ENCODE measurements around the gene NCR3LG1. TPM values are rescaled to one million over a fixed set of nuclear protein-coding genes. Genes with fewer than 3 reads are reported as not detected.

Gene NCR3LG1
- total and polyA plus RNA-seq, 2 experiments from 2014 or later: 0.83 to 1.3 TPM

GRCh38 chr11:17385926-17386325 is 34.3 kb downstream of the NCR3LG1 start:
- Histone ChIP-seq H3K9ac (no peak overlapping the region), H3K36me3 (ENCODE audit: low read depth) (no peaks in the 10 kb centered on the region), H2AFZ (no peak overlapping the region), H3K4me3 (no peak overlapping the region), H3K9me2 (ENCODE audit: insufficient read depth) (no peaks in the 10 kb centered on the region), H3K27ac (no peak overlapping the region), H3K79me2 (ENCODE audit: insufficient read depth) (no peaks in the 10 kb centered on the region), H4K20me1 (ENCODE audit: insufficient read depth) (no peaks in the 10 kb centered on the region), H3F3A (ENCODE audit: insufficient read depth) (0 out of 2 replicates have a peak, but pooled peaks cover 5% of the 10 kb centered on the region), H3K27me3 (replicated peaks; ENCODE audit: insufficient read depth) (0 out of 2 replicates have a peak, but pooled peaks cover 5% of the 10 kb centered on the region), H3K4me1 (ENCODE audit: insufficient read depth) (peaks cover 12% of the 10 kb centered on the region), H3K4me2 (ENCODE audit: unreplicated experiment) (no peak overlapping the region), H3K9me3 (ENCODE audit: low read depth) (no peaks in the 10 kb centered on the region)
- in situ Hi-C loops (cut with MboI): loop anchor here (10.0 kb wide), 1 partner anchor 119 kb away; no protein-coding TSS in a partner anchor
- 58% methylated on average over 6 of the region's 6 CpGs for WGBS, 2 experiments (ENCODE audit: low coverage in 1 of 2, low lambda C conversion rate in 2 of 2, missing lambda C conversion rate in 2 of 2)
- no peak for DNase-seq
- no peak for TF ChIP-seq EZH2 (IDR thresholded peaks at IDR 0.05; ENCODE audit: insufficient read depth, poor library complexity, severe bottlenecking)
- TF ChIP-seq EZH2phosphoT487 (IDR thresholded peaks at IDR 0.05; ENCODE audit: insufficient read depth, low read depth): no peak

- DNase-seq: peak; percentile 69
- Histone ChIP-seq H3K9me2 (ENCODE audit: insufficient read depth) (no peaks in the 10 kb centered on the region), H3K79me2 (ENCODE audit: insufficient read depth) (no peaks in the 10 kb centered on the region), H3K27me3 (replicated peaks; ENCODE audit: insufficient read depth) (0 out of 2 replicates have a peak, but pooled peaks cover 5% of the 10 kb centered on the region), H3K9ac (no peak overlapping the region), H3K36me3 (ENCODE audit: low read depth) (no peaks in the 10 kb centered on the region), H3F3A (ENCODE audit: insufficient read depth) (no peaks in the 10 kb centered on the region), H3K4me1 (ENCODE audit: insufficient read depth) (peaks cover 6% of the 10 kb centered on the region), H3K27ac (no peak overlapping the region), H3K4me2 (ENCODE audit: unreplicated experiment) (no peak overlapping the region), H3K9me3 (ENCODE audit: low read depth) (no peaks in the 10 kb centered on the region), H4K20me1 (ENCODE audit: insufficient read depth) (no peaks in the 10 kb centered on the region), H2AFZ (no peak overlapping the region), H3K4me3 (no peak overlapping the region)
- TF ChIP-seq EZH2phosphoT487 (IDR thresholded peaks at IDR 0.05; ENCODE audit: insufficient read depth, low read depth): no peak
- TF ChIP-seq EZH2 (IDR thresholded peaks at IDR 0.05; ENCODE audit: insufficient read depth, poor library complexity, severe bottlenecking): no peak
- in situ Hi-C loops (cut with MboI): loop anchor here (10.0 kb wide), 1 partner anchor 118 kb away; no protein-coding TSS in a partner anchor
- 64 to 69% methylated on average over 23 of the region's 23 CpGs for WGBS, 2 experiments (ENCODE audit: low coverage in 1 of 2, low lambda C conversion rate in 2 of 2, missing lambda C conversion rate in 2 of 2)
These were observed 34.9 kb downstream of the NCR3LG1 start for GRCh38 chr11:17386331-17387084.

- Histone ChIP-seq H3K79me2 (ENCODE audit: insufficient read depth) (no peaks in the 10 kb centered on the region), H2AFZ (no peak overlapping the region), H3K27me3 (replicated peaks; ENCODE audit: insufficient read depth) (0 out of 2 replicates have a peak, but pooled peaks cover 5% of the 10 kb centered on the region), H3K9me3 (ENCODE audit: low read depth) (no peaks in the 10 kb centered on the region), H3F3A (ENCODE audit: insufficient read depth) (no peaks in the 10 kb centered on the region), H3K9ac (no peak overlapping the region), H3K4me1 (ENCODE audit: insufficient read depth) (peaks cover under 1% of the 10 kb centered on the region; the same call in 1 of the 2 replicates), H4K20me1 (ENCODE audit: insufficient read depth) (no peaks in the 10 kb centered on the region), H3K4me2 (ENCODE audit: unreplicated experiment) (no peak overlapping the region), H3K4me3 (no peak overlapping the region), H3K9me2 (ENCODE audit: insufficient read depth) (no peaks in the 10 kb centered on the region), H3K36me3 (ENCODE audit: low read depth) (no peaks in the 10 kb centered on the region), H3K27ac (no peak overlapping the region)
- 89 to 90% methylated on average over 20 of the region's 20 CpGs for WGBS, 2 experiments (ENCODE audit: low coverage in 1 of 2, low lambda C conversion rate in 2 of 2, missing lambda C conversion rate in 2 of 2)
- in situ Hi-C loops (cut with MboI): loop anchor here (10.0 kb wide), 1 partner anchor 118 kb away; no protein-coding TSS in a partner anchor
- DNase-seq: no peak
- no peak for TF ChIP-seq EZH2phosphoT487 (IDR thresholded peaks at IDR 0.05; ENCODE audit: insufficient read depth, low read depth)
These were observed 35.7 kb downstream of the NCR3LG1 start for GRCh38 chr11:17387254-17387653.

- H2AFZ ChIP-seq: no peak overlapping the region
- TF ChIP-seq EZH2phosphoT487 (IDR thresholded peaks at IDR 0.05; ENCODE audit: insufficient read depth, low read depth) (no peak), EZH2 (IDR thresholded peaks at IDR 0.05; ENCODE audit: insufficient read depth, poor library complexity, severe bottlenecking) (no peak)
- H3K9me2 ChIP-seq (ENCODE audit: insufficient read depth): no peaks in the 10 kb centered on the region
- 89 to 93% methylated on average over 18 to 20 of the region's 20 CpGs for WGBS, 2 experiments (ENCODE audit: low coverage in 1 of 2, low lambda C conversion rate in 2 of 2, missing lambda C conversion rate in 2 of 2)
- H4K20me1 ChIP-seq (ENCODE audit: insufficient read depth): no peaks in the 10 kb centered on the region
- in situ Hi-C loops (cut with MboI): loop anchor here (10.0 kb wide), 1 partner anchor 117 kb away; no protein-coding TSS in a partner anchor
- DNase-seq: no peak
- no peaks in the 10 kb centered on the region for H3K79me2 ChIP-seq (ENCODE audit: insufficient read depth)
- no peak overlapping the region for H3K4me2 ChIP-seq (ENCODE audit: unreplicated experiment)
- H3K27ac ChIP-seq: no peak overlapping the region
- no peaks in the 10 kb centered on the region for H3F3A ChIP-seq (ENCODE audit: insufficient read depth)
- H3K9ac ChIP-seq: no peak overlapping the region
- H3K4me1 ChIP-seq (ENCODE audit: insufficient read depth): no peaks in the 10 kb centered on the region; the same call in 1 of the 2 replicates
- H3K9me3 ChIP-seq (ENCODE audit: low read depth): no peaks in the 10 kb centered on the region
- H3K27me3 ChIP-seq (replicated peaks; ENCODE audit: insufficient read depth): 0 out of 2 replicates have a peak, but pooled peaks cover 5% of the 10 kb centered on the region
- H3K4me3 ChIP-seq: no peak overlapping the region
- H3K36me3 ChIP-seq (ENCODE audit: low read depth): no peaks in the 10 kb centered on the region
These were observed 36.2 kb downstream of the NCR3LG1 start for GRCh38 chr11:17387811-17388210.

All from GM23248 (cell line).